ENCODE measurements around the gene MYLK. TPM values are rescaled to one million over a fixed set of nuclear protein-coding genes. Genes with fewer than 3 reads are reported as not detected.

The MYLK gene
- total RNA-seq, 1 donor from 2014 or later = 50.5 TPM

- Mint-ChIP-seq H3K4me1 (ENCODE audit: low read depth, unreplicated experiment) (peaks cover 15% of the 10 kb centered on the region), H3K4me3 (ENCODE audit: unreplicated experiment) (no peak overlapping the region)
- FAIRE-seq = no peak
Observed at GRCh38 chr3:123728014-123728413, 156.1 kb downstream of the MYLK start.

GRCh38 chr3:123725652-123726400, 158.3 kb downstream of the MYLK start:
- Histone ChIP-seq H3K4me1 (ENCODE audit: insufficient read depth, low read length) (no peaks in the 10 kb centered on the region), H3K4me2 (ENCODE audit: low read length) (no peak overlapping the region), H3K4me3 (ENCODE audit: insufficient read depth, low read depth, low read length) (no peak overlapping the region), H3K79me2 (ENCODE audit: insufficient read depth, low read length) (peaks cover 8% of the 10 kb centered on the region), H4K20me1 (ENCODE audit: insufficient read depth, low read length) (no peaks in the 10 kb centered on the region), H3K36me3 (ENCODE audit: insufficient read depth, low read length) (peaks cover 3% of the 10 kb centered on the region), H3K27ac (ENCODE audit: low read depth, low read length) (no peak overlapping the region), H3K9me3 (ENCODE audit: insufficient read depth, low read depth, low read length) (no peaks in the 10 kb centered on the region), H3K27me3 (ENCODE audit: insufficient read depth, low read length) (no peaks in the 10 kb centered on the region), H2AFZ (ENCODE audit: low read depth, low read length) (no peak overlapping the region), H3K9ac (ENCODE audit: low read length) (no peak overlapping the region)
- peaks cover 3% of the 10 kb centered on the region for H3K9me3 Mint-ChIP-seq (ENCODE audit: unreplicated experiment)
- no peak overlapping the region for H3K27ac Mint-ChIP-seq (ENCODE audit: unreplicated experiment)
- H3K4me1 Mint-ChIP-seq (ENCODE audit: low read depth, unreplicated experiment) = peaks cover 8% of the 10 kb centered on the region
- H3K27me3 Mint-ChIP-seq (ENCODE audit: low read depth, unreplicated experiment) = no peaks in the 10 kb centered on the region
- no peak overlapping the region for H3K4me3 Mint-ChIP-seq (ENCODE audit: unreplicated experiment)
- peaks cover 9% of the 10 kb centered on the region for H3K36me3 Mint-ChIP-seq (ENCODE audit: low read depth, unreplicated experiment)
- TF ChIP-seq EZH2 (IDR thresholded peaks at IDR 0.05; ENCODE audit: insufficient read depth, low read length) = no peak
- TF ChIP-seq, protein P1, sequence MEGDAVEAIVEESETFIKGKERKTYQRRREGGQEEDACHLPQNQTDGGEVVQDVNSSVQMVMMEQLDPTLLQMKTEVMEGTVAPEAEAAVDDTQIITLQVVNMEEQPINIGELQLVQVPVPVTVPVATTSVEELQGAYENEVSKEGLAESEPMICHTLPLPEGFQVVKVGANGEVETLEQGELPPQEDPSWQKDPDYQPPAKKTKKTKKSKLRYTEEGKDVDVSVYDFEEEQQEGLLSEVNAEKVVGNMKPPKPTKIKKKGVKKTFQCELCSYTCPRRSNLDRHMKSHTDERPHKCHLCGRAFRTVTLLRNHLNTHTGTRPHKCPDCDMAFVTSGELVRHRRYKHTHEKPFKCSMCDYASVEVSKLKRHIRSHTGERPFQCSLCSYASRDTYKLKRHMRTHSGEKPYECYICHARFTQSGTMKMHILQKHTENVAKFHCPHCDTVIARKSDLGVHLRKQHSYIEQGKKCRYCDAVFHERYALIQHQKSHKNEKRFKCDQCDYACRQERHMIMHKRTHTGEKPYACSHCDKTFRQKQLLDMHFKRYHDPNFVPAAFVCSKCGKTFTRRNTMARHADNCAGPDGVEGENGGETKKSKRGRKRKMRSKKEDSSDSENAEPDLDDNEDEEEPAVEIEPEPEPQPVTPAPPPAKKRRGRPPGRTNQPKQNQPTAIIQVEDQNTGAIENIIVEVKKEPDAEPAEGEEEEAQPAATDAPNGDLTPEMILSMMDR (IDR thresholded peaks at IDR 0.05; ENCODE audit: insufficient read depth, low read depth, low read length) = peak; percentile 9
- DNase-seq (ENCODE audit: low read depth) (no peak), FAIRE-seq (no peak)

More at GRCh38 chr3:123728014-123728413, 156.1 kb downstream of the MYLK start:
- Histone ChIP-seq H3K4me1 (ENCODE audit: insufficient read depth, low read length) (peaks cover 11% of the 10 kb centered on the region), H3K27ac (ENCODE audit: low read depth, low read length) (no peak overlapping the region), H3K9ac (ENCODE audit: low read length) (no peak overlapping the region), H3K9me3 (ENCODE audit: insufficient read depth, low read depth, low read length) (no peaks in the 10 kb centered on the region), H3K79me2 (ENCODE audit: insufficient read depth, low read length) (peaks cover 9% of the 10 kb centered on the region), H3K27me3 (ENCODE audit: insufficient read depth, low read length) (no peaks in the 10 kb centered on the region), H3K4me2 (ENCODE audit: low read length) (no peak overlapping the region), H4K20me1 (ENCODE audit: insufficient read depth, low read length) (no peaks in the 10 kb centered on the region), H3K36me3 (ENCODE audit: insufficient read depth, low read length) (peaks cover 3% of the 10 kb centered on the region), H2AFZ (ENCODE audit: low read depth, low read length) (no peak overlapping the region), H3K4me3 (ENCODE audit: insufficient read depth, low read depth, low read length) (no peak overlapping the region)
- no peak overlapping the region for H3K27ac Mint-ChIP-seq (ENCODE audit: unreplicated experiment)
- peak; percentile 22 for DNase-seq (ENCODE audit: low read depth)
- TF ChIP-seq, protein P1 (IDR thresholded peaks at IDR 0.05; ENCODE audit: insufficient read depth, low read depth, low read length) = no peak
- no peak for TF ChIP-seq EZH2 (IDR thresholded peaks at IDR 0.05; ENCODE audit: insufficient read depth, low read length)
- peaks cover 3% of the 10 kb centered on the region for H3K9me3 Mint-ChIP-seq (ENCODE audit: unreplicated experiment)
- H3K27me3 Mint-ChIP-seq (ENCODE audit: low read depth, unreplicated experiment) = no peaks in the 10 kb centered on the region
- peaks cover 18% of the 10 kb centered on the region for H3K36me3 Mint-ChIP-seq (ENCODE audit: low read depth, unreplicated experiment)

DNA sequence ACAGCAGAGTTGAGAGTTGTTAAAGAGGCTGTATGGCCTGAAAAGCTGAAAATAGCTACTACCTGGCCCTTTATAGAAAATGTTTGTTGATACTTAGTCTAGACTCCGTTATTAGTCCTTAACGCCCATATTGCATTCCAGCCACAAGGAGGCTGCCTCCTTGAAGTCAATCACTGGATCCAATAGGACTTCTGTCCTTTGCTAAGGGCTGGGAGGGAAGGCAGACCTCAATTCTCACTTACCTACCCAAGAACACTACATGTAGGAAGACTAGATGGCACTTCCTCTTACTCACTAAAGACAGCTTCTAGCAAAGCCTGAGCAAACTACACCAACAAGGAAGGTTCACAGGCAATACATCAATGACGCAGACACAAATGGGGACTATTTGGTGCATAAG, 159.8 kb downstream of the MYLK start:
- H3K4me3 Mint-ChIP-seq (ENCODE audit: unreplicated experiment) = no peak overlapping the region
- H3K4me1 Mint-ChIP-seq (ENCODE audit: low read depth, unreplicated experiment) = peaks cover 12% of the 10 kb centered on the region
- no peaks in the 10 kb centered on the region for H3K27me3 Mint-ChIP-seq (ENCODE audit: low read depth, unreplicated experiment)
- Histone ChIP-seq H3K4me2 (ENCODE audit: low read length) (no peak overlapping the region), H3K9me3 (ENCODE audit: insufficient read depth, low read depth, low read length) (no peaks in the 10 kb centered on the region), H4K20me1 (ENCODE audit: insufficient read depth, low read length) (no peaks in the 10 kb centered on the region), H3K36me3 (ENCODE audit: insufficient read depth, low read length) (peaks cover 4% of the 10 kb centered on the region), H3K79me2 (ENCODE audit: insufficient read depth, low read length) (no peaks in the 10 kb centered on the region), H3K27ac (ENCODE audit: low read depth, low read length) (no peak overlapping the region), H3K4me1 (ENCODE audit: insufficient read depth, low read length) (peaks cover 5% of the 10 kb centered on the region), H3K9ac (ENCODE audit: low read length) (no peak overlapping the region), H2AFZ (ENCODE audit: low read depth, low read length) (no peak overlapping the region), H3K4me3 (ENCODE audit: insufficient read depth, low read depth, low read length) (no peak overlapping the region), H3K27me3 (ENCODE audit: insufficient read depth, low read length) (no peaks in the 10 kb centered on the region)
- peaks cover 5% of the 10 kb centered on the region for H3K36me3 Mint-ChIP-seq (ENCODE audit: low read depth, unreplicated experiment)
- TF ChIP-seq, protein P1 (IDR thresholded peaks at IDR 0.05; ENCODE audit: insufficient read depth, low read depth, low read length) = peak; percentile 32
- no peak for TF ChIP-seq EZH2 (IDR thresholded peaks at IDR 0.05; ENCODE audit: insufficient read depth, low read length)
- H3K27ac Mint-ChIP-seq (ENCODE audit: unreplicated experiment) = no peak overlapping the region
- H3K9me3 Mint-ChIP-seq (ENCODE audit: unreplicated experiment) = no peaks in the 10 kb centered on the region
- FAIRE-seq (peak; percentile 13), DNase-seq (ENCODE audit: low read depth) (peak; percentile 23)

Data from astrocyte (in vitro differentiated cells and primary cell).